Measurements from ENCODE around the gene TACC2.

GRCh38 chr10:121961456-121961855 is 27.5 kb upstream of the TACC2 start:
- TF ChIP-seq CTCF (IDR thresholded peaks at IDR 0.05; ENCODE audit: low read length) (no peak), EZH2 (IDR thresholded peaks at IDR 0.05; ENCODE audit: borderline replicate concordance, low read length) (no peak)
